GM21786 (cell line): ENCODE results near the gene EFHC1.
A peak's percentile ranks its signal among the peaks of the same experiment; 100 is the strongest.

Experiments
- ATAC-seq: cut with Tn5 transposase; IDR thresholded peaks from one replicate; pipeline ENCODE4 v1.9.1; 2021; ENCODE audit not compliant: unreplicated experiment

Gene EFHC1

DNA sequence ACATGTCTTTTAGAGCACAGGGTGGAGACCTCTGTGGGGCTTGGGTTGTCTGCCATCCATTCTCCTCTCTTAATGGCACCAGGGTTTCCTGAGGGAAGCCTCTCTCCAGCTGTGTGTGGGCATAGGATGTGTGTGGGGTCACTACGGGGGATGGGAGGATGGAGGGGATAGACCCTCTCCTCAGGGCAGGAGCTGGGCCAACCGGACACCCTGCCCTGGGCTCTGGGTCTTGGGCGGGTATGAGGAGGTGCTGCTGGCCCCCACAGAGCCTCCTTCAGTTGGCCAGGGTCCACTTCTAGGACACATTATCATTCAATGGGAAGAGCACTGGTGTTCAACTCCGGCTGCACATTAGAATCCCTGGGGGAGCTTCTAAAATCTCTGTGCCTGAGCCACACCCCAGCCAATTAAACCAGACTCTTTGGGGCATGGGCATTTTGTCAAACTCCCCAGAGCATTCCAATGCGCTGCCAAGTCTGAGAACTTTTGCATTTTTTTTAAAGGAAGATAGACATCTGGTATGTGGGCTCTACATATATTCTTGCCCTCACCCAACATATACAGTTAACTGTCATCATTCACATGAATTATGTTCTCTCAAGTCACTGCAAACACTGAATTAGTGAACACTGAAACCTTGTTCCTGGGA, 118.2 kb downstream of the EFHC1 start:
- no peak for ATAC-seq

DNA sequence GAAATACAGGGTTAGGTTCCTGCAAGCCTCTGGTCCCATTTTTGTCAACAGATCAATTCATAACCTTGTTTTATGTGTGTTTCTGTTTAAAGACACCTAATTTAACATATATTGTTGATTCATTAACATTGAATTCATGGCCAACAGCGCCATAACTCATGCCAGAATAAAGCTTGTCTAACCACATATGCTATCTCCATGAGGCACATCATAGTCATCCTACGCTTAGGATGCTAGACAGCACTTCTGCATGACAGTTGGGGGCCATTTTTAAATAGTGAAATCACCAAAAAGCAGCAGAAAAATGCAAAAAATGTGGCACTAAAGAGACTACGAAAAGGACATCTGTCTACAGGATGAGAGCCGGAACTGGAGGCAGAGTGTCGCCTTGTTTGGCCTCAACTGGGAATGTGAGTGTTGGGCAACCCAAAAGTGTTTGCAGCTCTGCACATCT, 118.8 kb downstream of the EFHC1 start:
- no peak for ATAC-seq

DNA sequence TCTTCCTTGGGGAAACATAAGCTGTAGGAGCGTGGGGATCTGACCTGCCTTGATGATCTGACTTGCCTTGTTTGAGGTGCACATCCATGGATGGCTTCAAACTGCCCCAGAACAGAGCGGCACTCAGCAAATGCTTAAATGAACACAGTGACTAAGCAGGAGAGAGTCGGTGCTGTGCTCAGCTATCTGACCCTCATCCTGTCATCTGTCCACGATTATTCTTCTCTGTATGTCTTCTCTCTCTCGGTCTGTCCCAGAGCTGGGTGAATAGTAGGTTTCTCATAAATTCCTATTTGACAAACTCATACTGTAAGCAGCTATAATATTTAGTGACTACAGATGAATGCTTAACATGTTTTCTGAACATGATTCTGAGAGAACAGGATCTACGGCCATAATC, 119.5 kb downstream of the EFHC1 start:
- no peak for ATAC-seq

DNA sequence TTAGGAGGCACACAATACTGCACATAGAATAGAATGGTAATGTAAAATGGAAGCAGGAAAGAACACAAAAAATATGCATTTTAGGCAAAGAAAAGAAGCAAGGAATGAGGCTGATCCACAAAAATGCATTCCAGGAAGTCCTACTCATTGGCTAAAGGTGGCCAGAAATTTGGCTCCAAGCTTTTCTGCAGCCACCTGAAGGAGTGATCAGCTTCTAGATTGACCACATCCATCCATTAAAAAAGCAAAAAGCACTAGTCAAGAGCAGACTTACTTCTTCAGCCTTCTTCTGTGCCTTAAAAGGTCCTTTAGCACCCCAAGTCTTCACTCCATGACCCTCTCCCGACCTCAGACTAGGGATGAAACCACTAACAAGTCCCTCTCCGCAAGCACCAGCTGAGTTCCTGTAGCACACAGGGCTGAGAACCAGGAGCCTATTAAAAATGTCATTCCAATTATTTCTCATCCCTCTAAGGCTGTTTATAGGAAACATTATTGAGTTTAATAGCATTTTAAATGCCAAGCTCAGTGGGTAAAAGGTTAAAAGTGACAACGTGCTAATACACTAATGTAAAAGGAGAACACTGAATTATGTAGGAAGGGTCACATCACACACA, 120.3 kb downstream of the EFHC1 start:
- no peak for ATAC-seq

DNA sequence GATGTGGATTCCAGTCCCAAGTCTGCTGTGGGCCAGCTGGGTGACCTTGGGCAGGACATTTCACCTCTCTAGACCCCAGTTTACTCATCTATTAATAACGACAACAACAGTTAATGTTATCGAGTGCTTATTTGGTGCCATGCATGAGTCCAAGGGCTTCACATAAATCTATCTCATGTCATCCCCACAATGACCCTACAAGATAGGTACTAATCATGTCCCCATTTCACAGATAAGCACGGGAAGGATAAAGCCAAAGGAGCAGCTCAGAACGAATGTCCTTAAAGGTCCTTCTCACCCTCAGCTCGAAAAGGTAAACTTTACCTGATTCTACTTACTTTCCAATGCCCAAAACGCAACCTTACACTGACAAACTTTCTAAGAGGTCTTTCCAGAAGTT, 121.0 kb downstream of the EFHC1 start:
- ATAC-seq, result no peak

DNA sequence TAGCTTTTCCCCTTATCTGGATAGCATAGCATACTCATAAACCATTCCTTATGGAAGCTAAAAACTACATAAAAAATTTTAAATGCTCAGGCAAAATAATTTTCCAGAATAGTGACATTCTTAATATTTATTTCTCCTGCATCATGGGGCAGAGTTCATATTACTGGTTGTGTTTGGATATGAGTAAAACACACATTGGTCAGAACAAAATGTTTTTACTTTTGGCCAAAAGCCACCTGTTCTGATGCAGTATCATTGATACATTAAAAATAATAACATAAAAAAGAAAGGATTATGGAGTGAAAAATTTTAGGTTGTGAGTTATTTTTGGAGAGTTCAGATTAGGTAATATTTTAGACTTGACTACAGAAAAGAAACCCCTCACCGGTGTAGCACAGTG, 123.1 kb downstream of the EFHC1 start:
- ATAC-seq, result no peak

DNA sequence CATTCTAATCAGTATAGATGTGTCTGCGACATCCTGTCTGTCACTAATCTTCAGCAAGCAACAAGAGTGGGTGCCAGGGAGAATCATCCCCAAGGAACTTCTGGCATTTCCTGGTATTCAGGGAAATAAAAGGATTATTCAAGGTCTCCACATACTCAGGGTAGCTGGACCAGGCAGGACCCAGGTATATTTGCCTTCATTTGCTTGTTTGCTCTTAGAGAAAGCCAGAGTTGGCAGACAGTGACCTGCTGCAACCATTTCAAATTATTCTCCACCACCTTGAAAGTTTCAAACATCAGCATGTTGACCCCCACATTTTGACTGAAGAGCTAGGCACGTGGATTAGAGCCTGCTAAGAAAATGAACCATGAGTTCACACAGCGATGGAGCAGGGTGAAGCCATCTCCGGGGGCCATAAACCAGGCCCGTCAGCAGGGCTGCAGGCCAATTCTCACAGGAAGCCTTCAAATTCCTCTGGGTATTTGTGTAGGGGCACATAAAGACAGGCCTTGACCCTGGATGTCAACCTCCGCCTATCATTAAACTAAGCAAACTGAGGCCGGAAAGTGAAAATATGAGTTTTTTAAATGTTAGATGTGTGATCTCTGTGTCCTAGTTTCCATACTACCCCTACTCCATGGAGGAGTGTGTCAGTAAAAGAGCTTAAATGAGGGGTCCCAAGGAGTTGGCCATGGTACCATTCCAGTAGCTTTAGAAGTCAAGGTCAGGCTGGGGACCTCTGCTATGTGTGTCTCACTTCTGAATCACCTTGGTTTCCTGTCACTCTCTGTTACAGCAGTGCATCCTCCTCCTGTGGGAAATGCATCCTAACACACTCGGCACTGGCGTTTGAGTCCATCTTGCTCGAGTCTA, 123.8 kb downstream of the EFHC1 start:
- no peak for ATAC-seq

DNA sequence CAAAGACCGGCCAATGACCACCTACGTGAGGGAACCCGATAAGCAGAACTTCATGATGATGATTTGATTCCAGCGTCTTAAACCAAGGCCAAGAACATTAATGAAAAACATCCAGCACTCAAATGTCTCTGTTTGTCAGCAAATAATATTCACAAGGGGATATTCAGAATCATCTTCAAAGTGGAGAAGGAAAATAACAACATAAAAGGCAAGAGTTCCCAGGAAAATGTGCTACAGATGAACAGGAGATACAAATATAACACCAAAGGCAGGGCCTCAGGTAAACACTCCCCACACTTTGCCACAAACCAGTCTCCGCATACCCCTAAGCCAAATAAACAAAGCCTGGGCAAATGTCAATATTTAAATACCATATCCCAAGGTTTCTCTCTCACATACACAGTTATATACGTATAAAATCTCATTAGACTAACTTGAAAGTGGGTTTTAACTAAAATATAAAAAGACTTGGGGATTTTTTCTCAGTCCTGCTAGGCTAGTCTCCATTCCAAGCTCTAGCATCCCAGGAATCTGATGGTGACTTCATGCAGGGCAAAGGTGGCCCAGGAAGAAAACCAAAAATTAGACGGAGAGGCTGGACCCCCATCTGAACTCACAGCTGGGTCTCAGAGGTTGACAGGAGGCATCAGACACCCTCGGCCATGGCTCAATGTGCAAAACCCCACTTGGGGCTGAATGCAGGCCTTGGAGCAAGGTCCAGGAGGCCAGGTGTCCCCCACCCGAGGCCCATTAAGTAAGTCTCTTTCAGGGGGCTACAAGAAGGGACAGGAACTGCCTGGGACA, 124.7 kb downstream of the EFHC1 start:
- no peak for ATAC-seq

DNA sequence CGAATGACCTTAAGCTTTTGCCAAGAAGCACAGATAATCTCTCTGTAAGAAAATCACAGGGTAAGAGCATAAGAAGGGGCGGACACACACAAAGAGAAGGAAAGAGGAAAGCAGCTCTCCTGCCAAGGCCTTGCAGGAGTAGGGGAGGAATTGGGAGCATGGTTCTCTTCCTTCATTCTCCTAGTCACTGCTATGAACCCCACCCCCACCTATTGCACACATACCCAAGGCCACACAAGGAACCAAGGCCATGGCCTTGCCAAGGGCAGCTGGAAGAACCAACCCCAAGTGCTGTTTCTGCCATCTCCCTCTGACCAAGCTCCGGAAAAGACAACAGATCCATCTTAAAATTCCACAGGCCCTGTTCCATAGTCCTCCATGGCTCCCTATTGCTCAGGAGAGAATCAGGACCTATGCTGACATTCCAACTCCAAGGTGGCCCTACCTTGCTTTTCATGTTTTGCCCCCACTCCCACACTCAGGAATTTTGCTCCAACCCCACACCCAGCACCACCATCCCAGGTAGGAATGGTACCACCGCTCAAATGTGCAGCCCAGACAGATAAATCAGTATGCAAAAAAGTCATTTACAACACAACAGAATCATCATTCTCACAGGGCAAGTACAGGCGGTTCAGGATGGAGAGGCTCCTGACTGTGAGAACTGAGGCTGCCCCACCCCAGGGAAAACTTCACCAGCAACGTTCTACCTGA, 125.4 kb downstream of the EFHC1 start:
- peak; percentile 9 for ATAC-seq

DNA sequence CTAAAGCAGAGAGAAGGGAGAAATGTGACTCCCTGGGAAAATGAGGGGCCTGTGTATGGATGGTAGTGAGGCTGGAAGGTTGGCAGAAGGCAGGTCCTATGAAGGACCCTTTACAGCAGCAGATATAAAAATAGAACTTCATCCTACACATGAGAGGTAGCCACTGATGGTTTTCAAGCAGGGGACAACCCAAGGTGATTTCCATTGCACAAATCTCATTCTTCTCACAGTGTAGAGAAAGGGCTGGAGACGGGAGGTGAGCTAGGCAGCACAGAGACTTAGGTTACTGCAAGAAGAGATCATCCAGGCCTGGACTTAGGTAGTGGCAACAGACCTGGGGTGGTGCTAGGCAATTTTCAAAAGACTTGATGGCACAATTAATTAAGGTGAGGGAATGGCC, 126.0 kb downstream of the EFHC1 start:
- ATAC-seq, result peak; percentile 37

DNA sequence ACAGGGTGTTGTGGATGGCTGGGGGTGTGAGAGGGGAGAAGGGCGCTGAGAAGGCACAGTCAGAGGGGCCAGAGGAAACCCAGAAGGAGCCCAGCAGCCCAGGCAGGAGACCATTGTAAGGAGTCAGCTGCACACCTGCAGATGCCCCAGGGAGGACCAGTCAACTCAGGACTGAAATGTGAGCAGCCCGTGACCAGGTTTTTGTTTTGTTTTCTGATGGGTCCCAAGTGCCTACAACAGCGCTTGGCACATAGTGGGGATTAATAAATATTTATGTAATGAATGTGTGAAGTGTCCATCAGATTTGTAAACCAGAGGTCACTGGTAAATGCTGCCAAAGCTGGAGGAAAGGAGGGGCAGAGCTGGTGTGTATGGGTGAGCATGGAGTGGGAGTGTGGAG, 126.5 kb downstream of the EFHC1 start:
- ATAC-seq, result peak; percentile 89

DNA sequence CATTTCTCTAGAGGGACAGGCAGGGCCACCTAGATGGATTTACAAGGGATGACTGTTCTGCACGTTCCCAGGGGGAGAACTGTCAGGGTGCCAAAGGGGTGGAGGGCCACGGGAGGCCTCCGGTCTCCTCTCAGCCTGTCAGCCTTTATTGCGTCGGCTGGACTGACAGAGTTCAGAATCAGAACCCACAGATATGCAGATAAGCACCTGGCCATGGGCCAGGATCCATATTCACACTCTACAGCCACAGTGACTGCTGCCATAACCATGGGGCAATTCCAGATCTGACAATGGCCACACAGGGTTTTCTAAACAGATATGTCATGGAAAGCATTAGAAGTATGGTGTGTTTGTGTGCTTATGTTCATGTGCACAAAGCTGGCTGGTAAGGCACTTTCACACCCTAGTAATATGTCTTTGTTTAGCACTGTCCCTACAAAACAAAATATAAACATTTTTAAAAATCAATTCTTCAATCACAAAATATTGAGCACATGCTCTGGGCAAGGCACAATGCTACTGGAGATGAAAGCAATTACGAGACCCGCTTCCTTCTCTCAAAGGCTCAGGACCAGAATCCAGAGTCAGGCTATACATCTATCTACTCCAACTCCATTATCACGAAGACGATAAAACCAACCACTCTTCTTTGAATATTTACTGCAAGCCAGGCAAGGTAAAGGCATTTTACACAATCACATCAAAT, 127.7 kb downstream of the EFHC1 start:
- ATAC-seq, result no peak

DNA sequence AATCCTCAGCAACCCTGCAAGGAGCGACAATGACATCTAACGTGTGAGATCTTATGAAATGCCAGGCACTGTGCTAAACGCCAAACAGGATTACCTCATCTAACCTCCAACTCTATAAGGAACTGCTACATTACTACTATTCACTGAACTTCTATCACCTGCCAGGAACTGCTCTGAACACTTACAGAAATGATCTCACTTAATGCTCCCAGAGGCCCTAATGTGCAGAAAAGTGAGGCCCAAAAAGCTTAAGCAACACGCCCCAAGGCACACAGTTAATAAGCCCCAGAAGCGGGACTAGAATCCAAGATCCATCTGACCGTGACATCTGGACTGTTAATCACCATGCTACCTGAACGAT, 128.2 kb downstream of the EFHC1 start:
- ATAC-seq, result no peak

DNA sequence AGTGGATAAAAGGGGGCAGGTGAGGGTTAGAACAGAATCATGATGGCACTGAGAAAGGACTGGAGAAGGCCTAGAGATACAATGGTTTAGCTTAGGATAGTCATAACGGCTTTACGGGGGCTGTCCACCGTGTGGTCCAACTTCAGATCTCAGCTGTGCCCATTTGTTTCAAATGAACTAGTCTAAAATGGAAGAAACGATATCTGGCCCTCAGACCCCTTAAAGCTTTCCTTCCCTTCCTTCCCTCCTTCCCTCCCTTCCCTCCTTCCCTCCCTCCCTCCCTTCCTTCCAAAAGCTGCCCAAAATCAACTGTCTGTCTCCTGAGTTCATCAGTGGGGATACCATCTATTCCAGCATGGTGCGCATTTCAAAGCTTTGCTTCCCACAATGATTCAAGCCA, 128.9 kb downstream of the EFHC1 start:
- no peak for ATAC-seq

DNA sequence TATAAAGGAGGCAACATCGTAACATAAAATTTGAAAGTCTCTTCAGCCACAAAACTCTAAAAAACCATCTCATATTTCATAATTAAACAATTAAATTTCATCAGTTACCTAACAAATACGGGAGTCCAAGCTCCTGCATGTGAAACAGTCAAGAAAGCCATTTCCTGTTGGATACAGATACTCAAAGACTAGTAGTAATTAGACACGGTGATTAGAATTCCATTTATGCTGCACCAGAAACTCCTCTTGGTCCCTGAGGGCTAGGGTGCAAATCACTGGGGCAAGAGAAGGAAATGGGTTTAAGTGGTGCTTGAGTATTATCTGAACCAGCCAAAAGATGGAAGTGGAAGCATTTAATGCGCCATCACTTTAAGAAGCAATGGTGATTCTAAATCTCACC, 129.3 kb downstream of the EFHC1 start:
- ATAC-seq, result no peak

DNA sequence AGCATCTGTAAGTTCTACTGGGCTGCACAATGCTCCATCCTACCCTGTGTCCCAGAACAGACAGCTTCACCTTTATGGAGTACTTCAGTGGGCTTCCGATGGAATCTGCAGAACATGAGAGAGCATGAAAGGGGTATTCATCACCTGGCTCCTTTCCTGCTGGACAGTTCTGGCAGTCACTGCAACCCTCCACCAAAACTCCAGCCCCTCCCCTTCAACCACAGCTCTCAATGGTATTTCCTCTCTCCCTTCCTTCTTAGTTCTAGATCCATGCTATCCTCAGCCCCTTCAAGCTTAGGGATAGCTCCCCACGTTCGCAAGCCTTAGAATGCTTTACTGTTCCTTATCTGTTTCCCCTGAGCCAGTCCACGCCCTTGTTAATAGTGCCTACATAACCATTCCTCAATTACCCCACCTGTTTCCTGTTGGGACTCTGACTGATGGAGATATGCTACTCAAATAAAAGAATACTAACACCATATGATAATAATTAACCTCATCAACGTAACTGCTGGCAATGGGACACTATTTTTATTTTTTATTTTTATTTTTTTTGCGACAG, 130.0 kb downstream of the EFHC1 start:
- no peak for ATAC-seq

DNA sequence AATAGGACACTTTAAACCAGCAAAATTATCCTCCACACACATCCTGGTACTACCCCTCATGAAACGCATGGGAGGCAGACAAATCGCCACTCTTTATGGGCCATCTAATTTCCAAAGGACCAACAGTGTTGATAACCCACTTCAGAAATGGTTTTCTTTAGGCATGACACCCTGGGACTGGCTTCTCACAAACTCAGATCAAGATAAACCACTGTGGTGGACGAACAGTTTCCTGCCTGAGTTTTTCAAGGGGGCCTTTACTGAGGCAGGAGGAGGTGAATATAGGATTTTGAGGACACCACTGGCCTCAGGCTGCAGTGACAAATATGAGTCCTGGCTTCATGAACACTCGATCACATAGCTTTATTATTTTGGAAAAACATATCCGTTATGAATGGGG, 130.7 kb downstream of the EFHC1 start:
- ATAC-seq, result no peak

DNA sequence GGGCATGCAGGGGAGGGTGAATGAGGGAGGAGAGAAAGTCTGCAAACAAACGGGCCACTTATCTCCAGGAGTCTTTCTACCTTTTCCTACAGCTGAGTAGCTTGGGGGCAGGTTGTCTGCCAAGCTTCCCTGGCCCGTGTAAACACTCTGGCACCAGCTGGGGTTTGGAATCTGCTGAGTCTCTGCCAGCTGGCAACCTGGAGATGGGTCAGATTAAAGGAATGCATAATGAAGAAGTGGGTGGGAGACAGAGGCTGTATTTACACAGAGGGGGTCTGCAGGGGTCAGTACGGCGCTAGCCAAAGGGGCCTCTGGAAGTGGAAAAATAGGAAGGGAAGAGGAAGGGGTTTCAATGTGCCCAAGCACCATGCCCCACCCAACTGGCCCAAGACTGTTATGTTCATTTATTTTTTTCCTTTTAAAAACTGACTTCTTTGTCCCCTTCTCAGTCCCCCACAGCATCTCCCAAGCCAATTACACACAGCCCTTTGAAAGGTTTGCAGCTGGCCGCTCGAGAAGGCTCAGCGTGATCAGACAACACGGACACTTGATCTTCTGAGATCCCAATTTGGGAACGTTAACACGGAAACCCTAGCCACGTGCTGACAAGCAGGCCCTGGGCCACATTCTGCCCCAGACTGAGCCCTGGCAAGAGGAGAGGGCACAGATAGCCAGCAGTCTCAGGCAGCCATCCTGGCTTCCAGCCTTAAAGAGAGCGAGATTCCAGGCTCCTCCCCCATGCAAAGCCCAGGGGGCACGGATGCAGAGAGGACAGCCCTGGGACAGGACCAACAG, 131.5 kb downstream of the EFHC1 start:
- no peak for ATAC-seq

DNA sequence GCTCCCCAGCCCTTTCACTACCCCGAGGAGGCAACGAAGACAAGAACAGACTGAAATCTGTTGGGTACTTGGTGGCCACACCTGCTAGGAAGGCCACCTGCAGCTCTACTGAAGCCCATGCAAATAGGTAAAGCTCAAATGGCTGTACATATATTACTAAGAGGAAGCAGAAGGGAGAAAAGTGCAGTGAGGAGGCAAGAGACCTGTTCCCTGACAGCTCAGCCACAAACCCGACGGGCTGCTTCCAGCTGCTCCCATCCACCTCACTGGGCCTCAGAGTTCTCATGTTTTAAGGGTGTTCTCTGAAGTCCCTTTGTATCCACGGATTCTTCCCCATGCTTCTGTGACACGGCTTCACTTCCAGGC, 132.1 kb downstream of the EFHC1 start:
- ATAC-seq, result peak; percentile 83
